Large intestine (tissue), 3 donors: ENCODE results near the gene MOB1B. TPM values are rescaled to one million over a fixed set of nuclear protein-coding genes. Genes with fewer than 3 reads are reported as not detected.
"Not testable (repeated sequence)": the region's sequence is repeated elsewhere in the genome, so short reads cannot be mapped to it uniquely, and the experiment has no call there.

Experiments
- DNase-seq, 2 donors: peaks; one replicate each; pipeline versions ENCODE4 v3.0.0 to v3.0.0-alpha.2; 2013
- H3K27ac ChIP-seq: one replicate; pipeline ENCODE4 v1.5.1; 2013; ENCODE audit warnings: low read length
- H3K27me3 ChIP-seq: 2 replicates; pipeline ENCODE4 v1.6.1; 2013; ENCODE audit warnings: low read length; ENCODE audit not compliant: control insufficient read depth, insufficient read depth
- H3K36me3 ChIP-seq: 2 replicates; pipeline ENCODE4 v1.6.1; 2013; ENCODE audit warnings: low read length; ENCODE audit not compliant: control insufficient read depth, insufficient read depth
- H3K4me1 ChIP-seq: one replicate; pipeline ENCODE4 v1.6.1; 2013; ENCODE audit warnings: low read length; ENCODE audit not compliant: control insufficient read depth, insufficient read depth
- H3K4me3 ChIP-seq: one replicate; pipeline ENCODE4 v1.5.1; 2013; ENCODE audit warnings: low read length
- H3K9me3 ChIP-seq: one replicate; pipeline ENCODE4 v1.6.1; 2013; ENCODE audit warnings: mild to moderate bottlenecking, low read depth, low read length, moderate library complexity; ENCODE audit not compliant: control insufficient read depth
- WGBS: methylation state at CpG from one replicate; pipeline ENCODE4 v1.1.5; 2013; ENCODE audit warnings: low lambda C conversion rate; ENCODE audit not compliant: insufficient coverage; 5-methylcytosine and 5-hydroxymethylcytosine counted together
- polyA plus RNA-seq: library from polyadenylated mRNA; unstranded; fragments of 120-200 nt; gene quantifications from one replicate; pipeline ENCODE4 v1.2.1, GENCODE V29; 2013

The MOB1B gene
- polyA plus RNA-seq, 1 donor, result 22.1 TPM

GRCh38 chr4:70991596-70991995, 89.4 kb downstream of the MOB1B start:
- no peak for DNase-seq
- no peaks in the 10 kb centered on the region for H3K36me3 ChIP-seq
- no peak overlapping the region for H3K27ac ChIP-seq
- no peaks in the 10 kb centered on the region for H3K9me3 ChIP-seq
- H3K27me3 ChIP-seq, result no peaks in the 10 kb centered on the region
- peaks cover 6% of the 10 kb centered on the region for H3K4me1 ChIP-seq
- no peak overlapping the region for H3K4me3 ChIP-seq
- WGBS, result no CpG with 5 or more reads among the region's 2 CpGs

GRCh38 chr4:70992391-70992881, 90.3 kb downstream of the MOB1B start:
- Histone ChIP-seq H3K4me1 (peaks cover 6% of the 10 kb centered on the region), H3K36me3 (no peaks in the 10 kb centered on the region), H3K4me3 (peak overlapping the region; percentile 98), H3K27me3 (no peaks in the 10 kb centered on the region), H3K9me3 (no peaks in the 10 kb centered on the region), H3K27ac (peak overlapping the region; percentile 94)
- DNase-seq, result peak; percentile 43 to 69
- WGBS, result no CpG with 5 or more reads among the region's 5 CpGs

GRCh38 chr4:70993181-70994068, 91.3 kb downstream of the MOB1B start, which contains the start of gene DCK:
TSS of gene DCK (plus strand) at chr4:70993649. CDS start at chr4:70993836, 187 bp downstream.
- no CpG with 5 or more reads among the region's 74 CpGs for WGBS
- H3K4me3 ChIP-seq, result peak within 1 kb of the TSS; percentile 98
- H3K4me1 ChIP-seq, result peaks cover 6% of the 10 kb centered on the region
- H3K9me3 ChIP-seq, result no peaks in the 10 kb centered on the region
- H3K36me3 ChIP-seq, result peaks cover under 1% of the 10 kb centered on the region
- no peaks in the 10 kb centered on the region for H3K27me3 ChIP-seq
- peak; percentile 94 to 96 for DNase-seq
- peak within 1 kb of the TSS; percentile 94 for H3K27ac ChIP-seq

GRCh38 chr4:70994069-70994366, 91.8 kb downstream of the MOB1B start:
- no peaks in the 10 kb centered on the region for H3K9me3 ChIP-seq
- H3K27ac ChIP-seq, result peak overlapping the region; percentile 94
- no peaks in the 10 kb centered on the region for H3K27me3 ChIP-seq
- H3K4me3 ChIP-seq, result peak overlapping the region; percentile 98
- H3K4me1 ChIP-seq, result peaks cover 6% of the 10 kb centered on the region
- H3K36me3 ChIP-seq, result peaks cover 7% of the 10 kb centered on the region
- 0% methylated on average over 1 of the region's 11 CpGs for WGBS
- no peak for DNase-seq

- peak overlapping the region; percentile 98 for H3K4me3 ChIP-seq
- H3K27me3 ChIP-seq, result no peaks in the 10 kb centered on the region
- H3K27ac ChIP-seq, result no peak overlapping the region
- H3K9me3 ChIP-seq, result no peaks in the 10 kb centered on the region
- 84% methylated on average over 4 of the region's 10 CpGs for WGBS
- peaks cover 10% of the 10 kb centered on the region for H3K36me3 ChIP-seq
- no peak for DNase-seq
- H3K4me1 ChIP-seq, result peaks cover 6% of the 10 kb centered on the region
These were observed 92.4 kb downstream of the MOB1B start for GRCh38 chr4:70994387-70995099.

- peaks cover 10% of the 10 kb centered on the region for H3K36me3 ChIP-seq
- H3K4me1 ChIP-seq, result peaks cover 6% of the 10 kb centered on the region
- no peak overlapping the region for H3K27ac ChIP-seq
- no peaks in the 10 kb centered on the region for H3K9me3 ChIP-seq
- no peak overlapping the region for H3K4me3 ChIP-seq
- H3K27me3 ChIP-seq, result no peaks in the 10 kb centered on the region
- WGBS, result no CpG with 5 or more reads among the region's 4 CpGs
- no peak for DNase-seq
These were observed 93.8 kb downstream of the MOB1B start for GRCh38 chr4:70996018-70996360.

GRCh38 chr4:70997036-70997435, 94.9 kb downstream of the MOB1B start:
- peaks cover 10% of the 10 kb centered on the region for H3K36me3 ChIP-seq
- peaks cover 6% of the 10 kb centered on the region for H3K4me1 ChIP-seq
- DNase-seq, result no peak
- H3K4me3 ChIP-seq, result no peak overlapping the region
- no peaks in the 10 kb centered on the region for H3K9me3 ChIP-seq
- no peaks in the 10 kb centered on the region for H3K27me3 ChIP-seq
- WGBS, result 100% methylated on average over 1 of the region's 1 CpG
- no peak overlapping the region for H3K27ac ChIP-seq

GRCh38 chr4:70997546-70997945, 95.4 kb downstream of the MOB1B start:
- H3K9me3 ChIP-seq, result no peaks in the 10 kb centered on the region
- H3K27me3 ChIP-seq, result no peaks in the 10 kb centered on the region
- no peak overlapping the region for H3K27ac ChIP-seq
- no peak overlapping the region for H3K4me3 ChIP-seq
- peaks cover 2% of the 10 kb centered on the region for H3K4me1 ChIP-seq
- DNase-seq, result no peak
- H3K36me3 ChIP-seq, result peaks cover 10% of the 10 kb centered on the region
- WGBS, result 100% methylated on average over 1 of the region's 2 CpGs

- not testable (repeated sequence) for DNase-seq, H3K9me3 ChIP-seq, H3K36me3 ChIP-seq, H3K27ac ChIP-seq, H3K27me3 ChIP-seq, H3K4me1 ChIP-seq, H3K4me3 ChIP-seq
These were observed 97.5 kb downstream of the MOB1B start for GRCh38 chr4:70999639-71000038.

GRCh38 chr4:71001363-71001762, 99.2 kb downstream of the MOB1B start:
- not testable (repeated sequence) for DNase-seq, H3K9me3 ChIP-seq, H3K4me1 ChIP-seq, H3K36me3 ChIP-seq, H3K27me3 ChIP-seq, H3K27ac ChIP-seq, H3K4me3 ChIP-seq
- no CpG with 5 or more reads among the region's 4 CpGs for WGBS
